D721Med (cell line): Measurements from ENCODE around the gene UBR4.

ENCODE experiments used
- DNase-seq: peaks from one replicate; pipeline ENCODE4 v3.0.0; 2011; ENCODE audit warnings: low spot score; ENCODE audit not compliant: insufficient read length
- FAIRE-seq: peaks from 2 replicates; lab custom pipeline; 2011; peaks lifted over from hg19 to GRCh38; lab: Jason Lieb, UNC
- TF ChIP-seq, protein P1 (sequence below): IDR thresholded peaks from 2 replicates; pipeline ENCODE4 v1.5.1; 2012; ENCODE audit warnings: mild to moderate bottlenecking, control low read depth; ENCODE audit not compliant: insufficient read depth; ENCODE audit errors: missing control alignments

The UBR4 gene

GRCh38 chr1:19040010-19040680, 169.9 kb downstream of the UBR4 start:
- DNase-seq = no peak
- no peak for FAIRE-seq
- TF ChIP-seq, protein P1, sequence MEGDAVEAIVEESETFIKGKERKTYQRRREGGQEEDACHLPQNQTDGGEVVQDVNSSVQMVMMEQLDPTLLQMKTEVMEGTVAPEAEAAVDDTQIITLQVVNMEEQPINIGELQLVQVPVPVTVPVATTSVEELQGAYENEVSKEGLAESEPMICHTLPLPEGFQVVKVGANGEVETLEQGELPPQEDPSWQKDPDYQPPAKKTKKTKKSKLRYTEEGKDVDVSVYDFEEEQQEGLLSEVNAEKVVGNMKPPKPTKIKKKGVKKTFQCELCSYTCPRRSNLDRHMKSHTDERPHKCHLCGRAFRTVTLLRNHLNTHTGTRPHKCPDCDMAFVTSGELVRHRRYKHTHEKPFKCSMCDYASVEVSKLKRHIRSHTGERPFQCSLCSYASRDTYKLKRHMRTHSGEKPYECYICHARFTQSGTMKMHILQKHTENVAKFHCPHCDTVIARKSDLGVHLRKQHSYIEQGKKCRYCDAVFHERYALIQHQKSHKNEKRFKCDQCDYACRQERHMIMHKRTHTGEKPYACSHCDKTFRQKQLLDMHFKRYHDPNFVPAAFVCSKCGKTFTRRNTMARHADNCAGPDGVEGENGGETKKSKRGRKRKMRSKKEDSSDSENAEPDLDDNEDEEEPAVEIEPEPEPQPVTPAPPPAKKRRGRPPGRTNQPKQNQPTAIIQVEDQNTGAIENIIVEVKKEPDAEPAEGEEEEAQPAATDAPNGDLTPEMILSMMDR = no peak

GRCh38 chr1:19038732-19039131, 171.3 kb downstream of the UBR4 start:
- TF ChIP-seq, protein P1 = no peak
- DNase-seq (no peak), FAIRE-seq (no peak)

DNA sequence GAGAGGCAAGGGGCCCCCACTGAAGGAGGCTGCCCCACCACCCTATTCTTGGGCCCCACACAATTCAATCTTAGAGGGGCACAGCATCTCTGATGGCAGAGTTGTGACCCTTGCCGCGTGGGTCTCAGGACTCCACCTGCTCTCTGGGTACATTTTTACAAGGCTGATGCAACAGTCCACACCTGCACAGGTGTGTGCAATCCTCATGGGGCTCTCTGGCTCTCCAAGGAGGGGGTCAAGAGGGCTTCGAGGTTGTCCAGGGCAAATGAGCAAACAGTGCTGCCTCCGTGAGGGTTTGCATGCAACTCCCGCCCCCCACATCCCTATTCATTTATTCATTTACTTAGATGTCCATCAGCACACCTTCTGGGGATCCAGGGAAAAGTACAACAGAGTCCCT, 172.0 kb downstream of the UBR4 start:
- no peak for DNase-seq
- no peak for FAIRE-seq
- TF ChIP-seq, protein P1 = no peak

DNA sequence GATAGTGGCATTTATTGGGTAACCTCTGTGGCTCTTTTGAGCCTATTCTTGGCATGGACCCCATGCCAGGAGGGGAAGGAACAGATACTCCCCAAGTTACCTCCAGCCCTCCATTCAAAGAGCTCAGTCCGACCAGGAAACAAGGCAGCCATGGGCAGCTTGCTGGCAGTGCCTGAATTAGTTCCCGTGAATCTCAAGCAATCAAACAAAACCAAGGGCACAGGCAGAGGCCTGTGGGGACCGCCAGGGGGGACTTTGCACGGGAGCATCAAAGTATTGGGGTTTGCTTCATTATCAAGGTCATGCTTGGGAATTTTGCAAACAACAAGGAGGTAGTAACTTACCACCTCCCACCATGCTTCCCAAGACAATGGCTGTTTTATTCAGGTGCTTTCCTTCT, 172.4 kb downstream of the UBR4 start:
- TF ChIP-seq, protein P1 = no peak
- FAIRE-seq (no peak), DNase-seq (no peak)

DNA sequence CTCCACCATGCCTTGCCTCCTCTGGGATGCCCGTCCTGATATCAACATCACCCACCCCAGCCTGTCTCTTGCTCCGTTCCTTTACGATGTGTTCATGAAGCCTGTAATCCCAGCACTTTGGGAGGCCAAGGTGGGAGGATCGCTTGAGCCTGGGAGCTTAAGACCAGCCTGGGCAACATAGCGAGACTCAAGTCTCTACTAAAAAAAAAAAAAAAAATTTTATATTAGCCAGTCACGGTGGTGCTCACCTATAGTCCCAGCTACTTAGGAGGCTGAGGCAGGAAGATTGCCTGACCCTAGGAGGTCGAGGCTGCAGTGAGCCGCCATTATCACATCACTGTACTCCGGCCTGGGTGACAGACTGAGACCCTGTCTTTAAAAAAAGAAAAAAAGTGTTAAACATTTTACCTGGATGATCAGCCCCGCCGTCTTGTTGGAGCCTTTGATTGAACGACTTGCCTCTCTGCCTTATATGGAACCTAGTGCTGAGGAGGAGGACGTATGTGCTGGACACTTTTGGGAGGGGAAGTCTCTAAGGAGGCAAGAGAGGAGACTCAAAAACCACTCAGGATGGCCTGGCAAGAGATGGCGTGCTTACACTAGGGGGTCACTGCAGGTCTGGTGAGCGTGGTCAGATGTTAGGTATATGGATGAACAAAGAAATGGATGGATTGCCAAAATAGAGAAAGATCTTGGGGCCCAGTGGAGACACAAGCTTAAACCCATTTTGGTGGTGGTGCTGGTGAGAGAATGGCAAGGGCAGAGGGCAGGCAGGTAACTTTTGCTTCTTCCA, 173.1 kb downstream of the UBR4 start:
- TF ChIP-seq, protein P1 = no peak
- DNase-seq (no peak), FAIRE-seq (no peak)

GRCh38 chr1:19036041-19036812, 173.8 kb downstream of the UBR4 start:
- TF ChIP-seq, protein P1 = no peak
- DNase-seq = no peak
- no peak for FAIRE-seq
